HepG2 (cell line): ENCODE results near the gene RELL1. TPM values are rescaled to one million over a fixed set of nuclear protein-coding genes. Genes with fewer than 3 reads are reported as not detected.

Experiments used
- ATAC-seq: fragments of 200-7000 bp; cut with Tn5 transposase; 3 replicates; pipeline ENCODE4 v1.9.1; 2020; ENCODE audit warnings: mild to moderate bottlenecking, moderate library complexity
- BruUV-seq: library from RNA; stranded (reverse); fragments of 400-500 nt; replicated peaks from 2 replicates; lab custom pipeline; 2021; lab: Mats Ljungman, UMichigan
- CTCF ChIA-PET: fragments of 300-600 bp; formaldehyde crosslinking; extraction: SDS; loops from one replicate; lab custom pipeline; 2021; ENCODE audit warnings: low total read pairs, inconsistent platforms, low intra/inter-chr PET ratio; lab: Yijun Ruan, JAX
- POLR2A ChIA-PET: fragments of 350-600 bp; sonication (Branson Sonifier 250); formaldehyde crosslinking; loops from one replicate; lab custom pipeline; 2020; ENCODE audit warnings: antibody characterized with exemption, inconsistent platforms; lab: Yijun Ruan, JAX
- DNase-seq: peaks from one replicate; pipeline ENCODE4 v3.0.0-alpha.2; 2015; ENCODE audit warnings: low spot score
- FAIRE-seq: peaks from 3 replicates; lab custom pipeline; 2011; peaks lifted over from hg19 to GRCh38; lab: Jason Lieb, UNC
- H2AFZ ChIP-seq: one replicate; pipeline ENCODE4 v1.6.1; 2011; ENCODE audit warnings: low read length, inconsistent platforms
- H3K27ac ChIP-seq: fragments of 300-600 bp; 3 replicates; pipeline ENCODE4 v1.8.0; 2011; ENCODE audit warnings: mixed run types, mild to moderate bottlenecking, mixed read lengths, low read length, inconsistent platforms; ENCODE audit not compliant: insufficient read depth; ENCODE audit errors: extremely low read length
- H3K27me3 ChIP-seq, 2 experiments: fragments of 200-600 bp in 1 of 2; 2 replicates in 1 of 2; 3 replicates in 1 of 2; pipeline versions ENCODE4 v1.6.0 to v1.8.0; 2011; ENCODE audit warnings: low read length in 2 of 2, mild to moderate bottlenecking in 2 of 2, moderate library complexity in 2 of 2, inconsistent platforms in 1 of 2; ENCODE audit not compliant: insufficient read depth in 2 of 2, control insufficient read depth in 1 of 2
- H3K36me3 ChIP-seq, 2 experiments: fragments of 200-600 bp in 1 of 2; replicated peaks in 1 of 2; 2 replicates in 1 of 2; 3 replicates in 1 of 2; pipeline versions ENCODE4 v1.5.1 to v1.8.0; 2011; ENCODE audit warnings: low read length in 2 of 2, inconsistent platforms in 1 of 2; ENCODE audit not compliant: insufficient read depth in 2 of 2, control insufficient read depth in 1 of 2
- H3K4me1 ChIP-seq: 2 replicates; pipeline ENCODE4 v1.5.1; 2012; ENCODE audit warnings: low read length, inconsistent platforms; ENCODE audit not compliant: insufficient read depth
- H3K4me2 ChIP-seq: 2 replicates; pipeline ENCODE4 v1.6.0; 2011; ENCODE audit warnings: low read depth, low read length, inconsistent platforms
- H3K4me3 ChIP-seq, 3 experiments: fragments of 200-600 bp in 1 of 3; sonication (generic), shearing (Covaris generic) in 1 of 3; replicated peaks in 1 of 3; 2 replicates each; pipeline ENCODE4 v1.5.1; 2011 to 2016; ENCODE audit warnings: low read length in 3 of 3, inconsistent platforms in 2 of 3, low read depth in 2 of 3, mild to moderate bottlenecking in 2 of 3, control low read depth in 1 of 3, mixed read lengths in 1 of 3; ENCODE audit not compliant: insufficient read depth in 1 of 3
- H3K79me2 ChIP-seq: one replicate; pipeline ENCODE4 v1.6.1; 2011; ENCODE audit warnings: low read length, inconsistent platforms; ENCODE audit not compliant: insufficient read depth
- H3K9ac ChIP-seq: 2 replicates; pipeline ENCODE4 v1.6.0; 2011; ENCODE audit warnings: mild to moderate bottlenecking, low read depth, low read length, inconsistent platforms; ENCODE audit not compliant: insufficient read depth
- H3K9me3 ChIP-seq: 2 replicates; pipeline ENCODE4 v1.5.1; 2012; ENCODE audit warnings: mild to moderate bottlenecking, low read length
- H4K20me1 ChIP-seq: 2 replicates; pipeline ENCODE4 v1.6.0; 2011; ENCODE audit warnings: inconsistent platforms, mild to moderate bottlenecking, low read length, moderate library complexity; ENCODE audit not compliant: insufficient read depth
- HIVEP1 ChIP-seq: sonication (generic); formaldehyde crosslinking; IDR thresholded peaks from 2 replicates; pipeline ENCODE4 v1.4.0; 2020; ENCODE audit warnings: mild to moderate bottlenecking, missing genetic modification reagents
- MTF1 ChIP-seq: sonication (generic); formaldehyde crosslinking; IDR thresholded peaks from 2 replicates; pipeline ENCODE4 v1.5.0; 2020; ENCODE audit warnings: missing genetic modification reagents
- ZNF235 ChIP-seq: sonication (generic); formaldehyde crosslinking; IDR thresholded peaks from 2 replicates; pipeline ENCODE4 v1.8.1; 2023; ENCODE audit warnings: mild to moderate bottlenecking, missing genetic modification reagents, borderline replicate concordance
- ZNF263 ChIP-seq: sonication (generic); formaldehyde crosslinking; IDR thresholded peaks from 2 replicates; pipeline ENCODE4 v1.4.0; 2020; ENCODE audit warnings: missing genetic modification reagents
- ZNF558 ChIP-seq: sonication (generic); formaldehyde crosslinking; IDR thresholded peaks from 2 replicates; pipeline ENCODE4 v1.9.0; 2022; ENCODE audit warnings: mild to moderate bottlenecking, missing genetic modification reagents, borderline replicate concordance
- ZNF788 ChIP-seq: sonication (generic); formaldehyde crosslinking; IDR thresholded peaks from 2 replicates; pipeline ENCODE4 v1.5.0; 2020; ENCODE audit warnings: mild to moderate bottlenecking, missing genetic modification reagents, borderline replicate concordance
- WGBS: methylation state at CpG from one replicate; pipeline ENCODE4 v1.1.6; 2017; ENCODE audit warnings: low lambda C conversion rate; 5-methylcytosine and 5-hydroxymethylcytosine counted together
- in situ Hi-C: cut with HindIII; loops from 2 replicates; pipeline ENCODE4 v1.10.0; 2017; ENCODE audit warnings: low pct_unique_long_range_greater_than_20kb; ENCODE audit not compliant: extremely low pct_ligation_motif_present
- intact Hi-C: fragments of 100-400 bp; cut with micrococcal nuclease; formaldehyde crosslinking; loops from one replicate; pipeline ENCODE4 v1.10.0; 2022; ENCODE audit not compliant: unreplicated experiment
- polyA plus RNA-seq, 8 experiments: library from polyadenylated mRNA; depleted of rRNA in 3 of 8; stranded (reverse) in 7 of 8; unstranded in 1 of 8; fragments of >200 nt; fragmentation: Illumina TruSeq in 4 of 8; extraction: Trizol in 4 of 8; gene quantifications; 2 replicates each; pipeline versions ENCODE4 v1.2.1 to v1.2.3, GENCODE V29; 2011 to 2016; ENCODE audit warnings: low read depth in 4 of 8, missing spikeins in 1 of 8, mixed read lengths in 1 of 8; ENCODE audit not compliant: insufficient read depth in 1 of 8
- total RNA-seq, 5 experiments: library from RNA; depleted of rRNA; stranded (reverse); fragments of >200 nt; fragmentation: Illumina TruSeq; extraction: Trizol; gene quantifications; 2 replicates each; pipeline ENCODE4 v1.2.3, GENCODE V29; 2016; ENCODE audit warnings: low read depth in 1 of 5
- TF ChIP-seq, protein P1 (sequence below): IDR thresholded peaks from 2 replicates; pipeline ENCODE4 v1.6.1; 2016; ENCODE audit warnings: mild to moderate bottlenecking, missing biosample characterization, missing genetic modification reagents

Gene RELL1
- total and polyA plus RNA-seq, 2 of the 13 experiments (the other 11 are each of a cell fraction or from before 2014, with no cell fraction given): 8.4 to 58.4 TPM

DNA sequence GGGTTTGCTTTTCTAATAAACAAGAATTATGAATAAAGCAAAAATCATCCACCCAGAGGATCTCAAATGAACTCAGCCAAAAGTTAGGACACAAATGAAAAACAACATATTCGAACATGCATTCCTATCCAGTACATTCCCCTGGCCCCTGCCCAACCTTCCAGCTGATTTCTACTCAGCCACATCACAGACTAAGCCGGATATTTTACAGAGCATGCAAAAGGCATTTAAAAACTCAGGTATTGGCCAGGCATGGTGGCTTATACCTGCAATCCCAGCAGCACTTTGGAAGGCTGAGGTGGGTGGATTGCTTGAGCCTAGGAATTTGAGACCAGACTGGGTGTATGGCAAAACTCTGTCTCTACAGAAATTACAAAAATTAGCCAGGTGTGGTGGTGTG is 54.6 kb downstream of the RELL1 start:
- Histone ChIP-seq H3K36me3 (peaks cover 15 to 43% of the 10 kb centered on the region in 2 experiments), H3K9ac (no peak overlapping the region), H3K4me3 (no peak overlapping the region), H4K20me1 (no peaks in the 10 kb centered on the region), H3K9me3 (no peaks in the 10 kb centered on the region), H2AFZ (no peak overlapping the region), H3K27me3 (no peaks in the 10 kb centered on the region), H3K27ac (no peak overlapping the region), H3K79me2 (no peaks in the 10 kb centered on the region), H3K4me1 (peaks cover 6% of the 10 kb centered on the region; the same call in 1 of the 2 replicates), H3K4me2 (no peak overlapping the region)
- 96% methylated on average over 2 of the region's 2 CpGs for WGBS
- FAIRE-seq (no peak), DNase-seq (no peak), ATAC-seq (no peak)
- intact Hi-C loops (no loop called here), in situ Hi-C loops (no loop called here)
- CTCF ChIA-PET: no interaction called here
- TF ChIP-seq, protein P1, sequence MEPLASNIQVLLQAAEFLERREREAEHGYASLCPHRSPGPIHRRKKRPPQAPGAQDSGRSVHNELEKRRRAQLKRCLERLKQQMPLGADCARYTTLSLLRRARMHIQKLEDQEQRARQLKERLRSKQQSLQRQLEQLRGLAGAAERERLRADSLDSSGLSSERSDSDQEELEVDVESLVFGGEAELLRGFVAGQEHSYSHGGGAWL (CRISPR knock-in tag): no peak
- TF ChIP-seq ZNF263 (CRISPR knock-in tag) (no peak), ZNF788 (no peak), ZNF558 (CRISPR knock-in tag) (no peak), HIVEP1 (no peak), MTF1 (CRISPR knock-in tag) (no peak)
- no TSS peak for BruUV-seq
- POLR2A ChIA-PET: no interaction called here

DNA sequence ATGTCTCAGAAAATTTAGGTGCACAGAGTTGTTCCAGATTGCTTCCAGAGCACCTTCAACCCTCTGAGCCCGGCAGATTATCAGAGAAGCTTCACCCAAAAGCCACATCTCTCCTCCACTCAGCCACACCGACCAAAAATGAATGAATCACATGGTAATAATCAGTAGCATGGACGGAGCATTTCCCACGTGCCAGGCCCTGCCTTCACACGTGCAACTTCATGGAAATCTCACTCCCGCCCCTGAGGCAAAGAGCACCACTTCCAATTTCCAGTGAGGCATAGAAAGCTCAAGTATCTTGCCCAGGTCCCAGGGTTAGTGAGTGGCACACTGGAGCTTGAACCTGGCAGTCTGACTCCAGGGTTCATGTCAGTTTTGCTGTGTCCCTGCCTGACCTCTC is 56.5 kb downstream of the RELL1 start:
- POLR2A ChIA-PET: no interaction called here
- FAIRE-seq (no peak), ATAC-seq (no peak), DNase-seq (no peak)
- H2AFZ ChIP-seq: no peak overlapping the region
- no peaks in the 10 kb centered on the region for H3K27me3 ChIP-seq
- H3K36me3 ChIP-seq: peaks cover 13 to 45% of the 10 kb centered on the region in 2 experiments
- peaks cover 6% of the 10 kb centered on the region; the same call in 1 of the 2 replicates for H3K4me1 ChIP-seq
- no peaks in the 10 kb centered on the region for H3K79me2 ChIP-seq
- no peak overlapping the region for H3K9ac ChIP-seq
- in situ Hi-C loops: no loop called here
- CTCF ChIA-PET: no interaction called here
- intact Hi-C loops: no loop called here
- H4K20me1 ChIP-seq: no peaks in the 10 kb centered on the region
- H3K9me3 ChIP-seq: no peaks in the 10 kb centered on the region
- WGBS: 92% methylated on average over 6 of the region's 6 CpGs
- H3K27ac ChIP-seq: no peak overlapping the region
- TF ChIP-seq ZNF235 (CRISPR knock-in tag): no peak
- no peak overlapping the region for H3K4me3 ChIP-seq
- no TSS peak for BruUV-seq
- H3K4me2 ChIP-seq: no peak overlapping the region
